Measurements from ENCODE around the gene SYCE1.
"Not testable (repeated sequence)": the region's sequence is repeated elsewhere in the genome, so short reads cannot be mapped to it uniquely, and the experiment has no call there.

The SYCE1 gene

DNA sequence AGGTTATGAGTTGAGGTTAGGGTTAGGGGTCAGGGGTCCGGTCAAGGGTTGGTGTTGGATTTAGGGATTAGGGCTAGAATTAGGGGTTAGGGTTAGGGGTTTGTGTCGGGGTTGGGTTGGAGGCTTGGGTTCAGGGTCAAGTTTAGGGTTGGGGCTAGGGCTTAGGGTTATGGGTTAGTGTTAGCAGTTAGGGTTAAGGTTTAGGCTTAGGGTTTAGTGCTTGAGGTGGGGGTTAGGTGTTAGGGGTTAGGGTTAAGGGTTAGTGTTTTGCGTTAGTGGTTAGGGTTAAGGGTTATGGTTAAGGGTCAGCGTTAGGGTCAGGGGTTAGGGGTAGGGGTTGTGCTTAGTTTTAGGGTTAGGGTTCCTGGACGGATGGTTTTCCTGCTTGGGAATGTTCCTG is 1.7 kb upstream of the SYCE1 start:
- Histone ChIP-seq H3K4me3 (no peak overlapping the region), H3K4me1 (peaks cover 0 to 7% (median 0%) of the 10 kb centered on the region in 10 experiments; a peak in 2 of 20 replicates), H3K27ac (no peak overlapping the region), H3K9me3 (replicated peaks in 1 of 11) (peaks cover 38 to 50% (median 46%) of the 10 kb centered on the region in 11 experiments), H3K9ac (no peak overlapping the region), H3K36me3 (no peaks in the 10 kb centered on the region), H3K4me2 (no peak overlapping the region), H3K27me3 (peaks cover 3 to 5% (median 4%) of the 10 kb centered on the region in 11 experiments; a peak in 20 of 22 replicates), H4K20me1 (no peaks in the 10 kb centered on the region)
- no peak for TF ChIP-seq Cebpa-rat (IDR thresholded peaks at IDR 0.05)

DNA sequence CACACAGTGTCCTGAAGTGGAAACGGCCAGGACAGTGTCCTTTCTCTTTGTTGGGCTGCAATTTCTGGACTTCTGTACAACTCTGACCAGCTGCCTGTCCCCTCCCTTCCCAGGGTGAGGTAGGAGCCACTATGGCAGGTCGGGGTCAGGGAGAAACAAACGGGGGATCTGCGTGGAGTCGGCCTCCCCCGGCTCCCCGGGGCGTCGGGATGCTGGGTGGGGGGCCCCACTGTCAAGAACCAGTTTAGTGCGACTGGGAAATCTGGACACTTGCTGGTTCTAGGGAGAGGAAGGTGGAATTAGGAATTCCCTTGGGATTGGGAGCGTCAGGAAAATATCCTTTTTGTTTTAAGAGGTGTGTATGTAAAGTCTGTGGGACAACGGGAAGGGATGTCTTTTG is 567 bp downstream of the SYCE1 start:
- no peaks in the 10 kb centered on the region for H4K20me1 ChIP-seq
- H3K27me3 ChIP-seq: peaks cover 2 to 3% (median 2%) of the 10 kb centered on the region in 11 experiments; a peak in 20 of 22 replicates
- no peak overlapping the region for H3K9ac ChIP-seq
- H3K9me3 ChIP-seq (replicated peaks in 1 of 11): peaks cover 38 to 46% (median 44%) of the 10 kb centered on the region in 11 experiments
- H3K4me2 ChIP-seq: no peak overlapping the region
- TF ChIP-seq Cebpa-rat (IDR thresholded peaks at IDR 0.05): no peak
- H3K4me3 ChIP-seq: no peak overlapping the region
- H3K36me3 ChIP-seq: no peaks in the 10 kb centered on the region
- H3K27ac ChIP-seq: no peak overlapping the region
- peaks cover 0 to 12% (median 0%) of the 10 kb centered on the region in 10 experiments; a peak in 2 of 20 replicates for H3K4me1 ChIP-seq

DNA sequence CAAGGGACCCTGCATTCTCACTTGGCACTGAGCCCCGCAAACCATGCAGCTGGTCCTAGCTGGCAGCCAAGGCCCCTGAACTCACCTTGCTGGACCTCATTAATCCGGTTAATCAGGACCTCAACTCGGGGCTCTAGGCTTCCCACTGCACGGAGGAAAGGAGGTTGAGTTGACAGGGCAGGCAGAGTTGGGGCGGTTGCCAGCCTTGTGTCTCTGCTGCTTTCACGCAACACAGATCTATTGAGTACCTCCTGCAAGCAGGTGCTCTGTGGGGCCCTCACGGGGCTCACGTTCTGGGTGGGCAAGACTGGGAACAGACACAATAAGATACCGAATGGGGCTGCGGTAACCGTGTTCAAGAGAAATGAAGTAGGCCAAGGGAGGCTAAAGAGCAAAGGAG is 6.2 kb downstream of the SYCE1 start:
- peaks cover 0 to 4% (median 2%) of the 10 kb centered on the region in 11 experiments; a peak in 6 of 22 replicates for H3K9me3 ChIP-seq (replicated peaks in 1 of 11)
- no peak overlapping the region for H3K4me2 ChIP-seq
- H3K27me3 ChIP-seq: no peaks in the 10 kb centered on the region; a peak in 1 of 22 replicates
- H3K27ac ChIP-seq: no peak overlapping the region
- no peak overlapping the region for H3K9ac ChIP-seq
- H3K4me1 ChIP-seq: peaks cover 0 to 12% (median 0%) of the 10 kb centered on the region in 10 experiments; a peak in 3 of 20 replicates
- no peaks in the 10 kb centered on the region for H3K36me3 ChIP-seq
- TF ChIP-seq Cebpa-rat (IDR thresholded peaks at IDR 0.05): no peak
- H3K4me3 ChIP-seq: no peak overlapping the region
- H4K20me1 ChIP-seq: no peaks in the 10 kb centered on the region

DNA sequence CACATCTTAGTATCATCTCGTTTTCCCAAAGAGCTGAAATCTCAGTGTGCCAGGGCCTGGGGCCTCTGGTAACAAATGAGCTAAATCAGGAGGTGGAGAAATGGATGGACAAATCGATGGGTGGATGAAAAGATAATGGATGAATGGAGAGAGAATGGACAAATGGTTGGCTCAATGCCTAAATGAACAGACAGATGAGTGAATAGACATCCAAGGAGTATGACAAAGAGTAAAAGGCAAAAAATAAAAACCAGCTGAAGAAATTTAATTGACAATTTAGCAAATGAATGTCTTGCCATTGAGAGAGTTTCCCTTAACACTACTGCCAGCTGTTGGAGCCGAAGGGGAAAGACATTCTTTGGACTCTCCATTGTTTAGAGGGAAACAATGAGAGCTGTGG is 8.0 kb downstream of the SYCE1 start:
- Histone ChIP-seq H3K27me3 (no peaks in the 10 kb centered on the region; a peak in 1 of 22 replicates), H3K9ac (no peak overlapping the region), H3K9me3 (replicated peaks in 1 of 11) (no peaks in the 10 kb centered on the region), H4K20me1 (no peaks in the 10 kb centered on the region), H3K36me3 (no peaks in the 10 kb centered on the region), H3K27ac (no peak overlapping the region), H3K4me1 (peaks cover 0 to 8% (median 0%) of the 10 kb centered on the region in 10 experiments; a peak in 3 of 20 replicates), H3K4me2 (no peak overlapping the region), H3K4me3 (no peak overlapping the region)
- no peak for TF ChIP-seq Cebpa-rat (IDR thresholded peaks at IDR 0.05)

DNA sequence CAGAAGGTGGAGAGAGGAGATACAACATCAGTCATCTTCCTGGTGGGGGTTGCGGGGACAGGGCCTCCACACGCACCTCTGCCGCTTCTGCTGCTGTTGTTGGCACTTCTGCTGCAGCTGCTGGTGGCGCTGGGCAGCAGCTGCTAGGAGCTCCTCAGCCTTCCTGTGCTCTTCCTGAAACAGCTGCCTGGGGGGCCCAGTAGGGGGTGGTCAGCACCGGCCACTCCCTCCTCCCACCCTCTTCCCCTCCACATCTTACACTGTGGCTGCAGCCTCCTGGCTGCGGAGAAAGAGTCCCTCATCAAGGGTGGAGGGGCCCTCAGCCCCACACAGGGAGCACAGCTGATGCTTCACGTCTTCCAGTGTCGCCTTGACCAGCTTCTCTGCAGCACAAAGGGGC is 9.9 kb downstream of the SYCE1 start:
- TF ChIP-seq Cebpa-rat (IDR thresholded peaks at IDR 0.05): no peak
- no peaks in the 10 kb centered on the region for H3K36me3 ChIP-seq
- H3K9me3 ChIP-seq (replicated peaks in 1 of 11): no peaks in the 10 kb centered on the region
- H3K27me3 ChIP-seq: no peaks in the 10 kb centered on the region; a peak in 1 of 22 replicates
- peaks cover 0 to 3% (median 0%) of the 10 kb centered on the region in 10 experiments; a peak in 1 of 20 replicates for H3K4me1 ChIP-seq
- H3K4me2 ChIP-seq: 0 out of 22 replicates have a peak overlapping the region, but pooled peaks of 1 of the 11 experiments have one; percentile 20
- H3K9ac ChIP-seq: no peak overlapping the region
- no peaks in the 10 kb centered on the region for H4K20me1 ChIP-seq
- H3K27ac ChIP-seq: no peak overlapping the region
- H3K4me3 ChIP-seq: no peak overlapping the region

DNA sequence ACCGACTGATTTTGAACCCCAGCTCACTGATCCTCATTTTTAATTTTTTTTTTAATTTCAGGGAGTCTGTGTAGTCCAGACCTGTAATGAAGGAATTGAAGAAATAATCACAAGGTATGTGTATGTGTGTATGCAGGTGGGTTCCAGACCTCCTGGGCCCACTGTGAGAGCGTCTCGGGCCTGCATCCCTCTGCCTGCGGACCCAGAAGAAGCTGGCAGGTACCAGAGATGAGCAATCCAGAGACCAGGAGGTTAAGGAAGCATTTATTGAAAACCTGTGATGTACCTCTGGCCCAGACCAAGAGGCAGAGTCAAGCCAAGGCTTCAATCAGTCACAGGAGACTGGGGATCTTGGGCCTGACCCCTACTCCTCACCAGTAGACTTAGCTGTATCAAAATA is 10.8 kb downstream of the SYCE1 start:
- no peaks in the 10 kb centered on the region for H3K9me3 ChIP-seq (replicated peaks in 1 of 11)
- H3K27ac ChIP-seq: no peak overlapping the region
- no peak overlapping the region for H3K4me3 ChIP-seq
- H3K4me1 ChIP-seq: peaks cover 0 to 3% (median 0%) of the 10 kb centered on the region in 10 experiments; a peak in 1 of 20 replicates
- H3K4me2 ChIP-seq: no peak overlapping the region
- no peak overlapping the region for H3K9ac ChIP-seq
- H3K36me3 ChIP-seq: no peaks in the 10 kb centered on the region
- H4K20me1 ChIP-seq: no peaks in the 10 kb centered on the region
- H3K27me3 ChIP-seq: no peaks in the 10 kb centered on the region; a peak in 1 of 22 replicates
- TF ChIP-seq Cebpa-rat (IDR thresholded peaks at IDR 0.05): no peak

DNA sequence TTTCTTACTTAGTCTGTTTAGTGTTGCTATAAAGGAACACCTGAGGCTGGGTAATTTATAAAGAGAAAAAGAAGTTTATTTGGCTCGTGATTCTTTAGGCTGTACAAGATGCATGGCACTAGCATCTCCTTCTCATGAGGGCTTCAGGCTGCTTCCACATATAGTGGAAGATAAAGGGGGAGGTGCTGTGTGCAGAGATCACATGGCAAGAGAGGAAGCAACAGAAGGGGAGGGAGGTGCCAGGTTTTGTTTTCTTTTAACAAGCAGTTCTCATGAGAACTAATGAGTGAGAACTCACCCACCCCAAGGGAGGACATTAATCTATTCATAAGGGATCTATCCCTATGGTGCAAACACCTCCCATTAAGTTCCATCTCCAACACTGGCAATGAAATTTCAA is 20.9 kb downstream of the SYCE1 start:
- H3K4me1 ChIP-seq: peaks cover 0 to 7% (median 0%) of the 10 kb centered on the region in 10 experiments; a peak in 2 of 20 replicates
- no peaks in the 10 kb centered on the region for H3K27me3 ChIP-seq
- H3K36me3 ChIP-seq: no peaks in the 10 kb centered on the region
- H3K4me2 ChIP-seq: peak overlapping the region in 2 of 11 experiments; percentile 6 to 8; a peak in 2 of 22 replicates
- peaks cover 18 to 37% (median 30%) of the 10 kb centered on the region in 11 experiments for H3K9me3 ChIP-seq (replicated peaks in 1 of 11)
- no peak overlapping the region for H3K9ac ChIP-seq
- H4K20me1 ChIP-seq: no peaks in the 10 kb centered on the region
- TF ChIP-seq Cebpa-rat (IDR thresholded peaks at IDR 0.05): no peak
- H3K4me3 ChIP-seq: no peak overlapping the region
- no peak overlapping the region for H3K27ac ChIP-seq

DNA sequence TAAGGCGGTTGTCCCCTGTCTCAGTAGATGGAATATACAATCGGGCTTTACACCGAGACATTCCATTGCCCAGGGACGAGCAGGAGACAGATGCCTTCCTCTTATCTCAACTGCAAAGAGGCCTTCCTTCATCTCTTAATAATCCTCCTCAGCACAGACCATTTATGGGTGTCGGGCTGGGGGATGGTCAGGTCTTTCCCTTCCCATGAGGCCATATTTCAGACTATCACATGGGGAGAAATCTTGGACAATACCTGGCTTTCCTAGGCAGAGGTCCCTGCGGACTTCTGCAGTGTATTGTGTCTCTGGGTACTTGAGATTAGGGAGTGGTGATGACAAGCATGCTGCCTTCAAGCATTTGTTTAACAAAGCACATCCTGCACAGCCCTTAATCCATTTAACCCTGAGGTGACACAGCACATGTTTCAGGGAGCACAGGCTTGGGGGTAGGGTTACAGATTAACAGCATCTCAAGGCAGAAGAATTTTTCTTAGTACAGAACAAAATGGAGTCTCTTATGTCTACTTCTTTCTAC is 23.9 kb downstream of the SYCE1 start:
- H3K9ac ChIP-seq, H3K36me3 ChIP-seq, H3K27me3 ChIP-seq, H4K20me1 ChIP-seq, H3K4me2 ChIP-seq, H3K4me3 ChIP-seq, H3K27ac ChIP-seq, H3K4me1 ChIP-seq: not testable (repeated sequence)
- peaks cover 0 to 13% (median 8%) of the 10 kb centered on the region in 11 experiments; a peak in 17 of 22 replicates for H3K9me3 ChIP-seq (replicated peaks in 1 of 11)

DNA sequence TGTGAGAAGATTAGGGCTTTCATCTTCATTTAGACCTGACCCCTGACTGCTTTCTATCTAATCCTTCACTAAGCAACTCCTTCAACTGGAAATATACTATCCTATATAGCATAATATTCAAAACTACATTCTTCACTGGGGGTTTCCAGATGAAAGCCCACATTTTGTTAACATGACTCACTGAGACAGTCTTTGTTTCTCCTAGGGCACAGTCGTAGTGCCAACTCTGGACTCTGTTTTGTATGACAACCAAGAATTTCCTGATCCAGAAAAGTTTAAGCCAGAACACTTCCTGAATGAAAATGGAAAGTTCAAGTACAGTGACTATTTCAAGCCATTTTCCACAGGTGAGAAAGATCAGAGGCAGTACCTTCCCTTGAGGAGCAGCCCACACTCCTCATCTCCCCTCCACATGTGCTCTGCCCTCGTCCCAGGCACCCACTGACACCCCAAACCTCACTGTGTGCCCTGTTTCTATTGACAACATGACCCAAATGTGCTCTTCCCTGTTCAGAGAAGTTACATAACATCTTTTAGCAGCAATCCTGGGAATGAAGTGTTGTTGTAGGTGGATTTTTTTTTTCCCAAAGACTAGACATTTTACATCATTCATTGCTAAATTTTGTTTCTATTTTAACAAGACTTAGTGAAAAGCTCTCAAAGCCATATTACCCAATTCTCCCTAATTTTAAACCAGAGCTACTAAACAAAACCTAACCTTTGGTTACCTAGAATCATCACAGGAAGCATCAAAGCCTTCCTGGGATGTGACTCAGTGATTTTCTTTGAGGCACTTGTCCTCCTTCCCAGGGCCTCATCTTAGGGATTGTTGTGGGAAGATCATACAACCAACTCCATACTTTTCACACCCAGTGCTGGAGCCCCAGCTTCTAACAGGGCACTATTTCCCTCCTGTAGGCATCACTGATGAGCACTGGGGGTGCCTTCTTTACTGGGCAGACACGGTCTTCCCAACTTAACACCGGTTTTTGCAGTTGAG is 27.5 kb downstream of the SYCE1 start:
- TF ChIP-seq Cebpa-rat (IDR thresholded peaks at IDR 0.05): no peak
- no peaks in the 10 kb centered on the region for H3K4me1 ChIP-seq
- H3K36me3 ChIP-seq: no peaks in the 10 kb centered on the region
- H3K4me2 ChIP-seq: no peak overlapping the region
- no peak overlapping the region for H3K9ac ChIP-seq
- no peak overlapping the region for H3K4me3 ChIP-seq
- H4K20me1 ChIP-seq: no peaks in the 10 kb centered on the region
- no peaks in the 10 kb centered on the region for H3K27me3 ChIP-seq
- H3K27ac ChIP-seq: no peak overlapping the region
- peaks cover 0 to 4% (median 0%) of the 10 kb centered on the region in 11 experiments; a peak in 1 of 22 replicates for H3K9me3 ChIP-seq (replicated peaks in 1 of 11)

All from BLaER1 treated with 17β-estradiol and CSF1 and Interleukin-3, amounts not matched to agents 10 nM and 100 nM (cell line).